GM13976 (cell line): ENCODE data around the gene IL1RL1.

Experiments
- DNase-seq: peaks from one replicate; pipeline ENCODE4 v3.0.0; 2012; ENCODE audit warnings: low spot score
- in situ Hi-C: fragments of 300-500 bp; cut with MboI; formaldehyde crosslinking; loops from one replicate; pipeline ENCODE4 v1.12.0; 2022; ENCODE audit warnings: low sequenced_read_pairs, mixed read lengths, inconsistent platforms; ENCODE audit not compliant: unreplicated experiment
- TF ChIP-seq, protein P1 (sequence below): IDR thresholded peaks from 2 replicates; pipeline ENCODE4 v1.5.1; 2012; ENCODE audit warnings: borderline replicate concordance, mild to moderate bottlenecking; ENCODE audit not compliant: insufficient read depth; ENCODE audit errors: extremely low read depth, missing control alignments, control extremely low read depth

IL1RL1 gene

DNA sequence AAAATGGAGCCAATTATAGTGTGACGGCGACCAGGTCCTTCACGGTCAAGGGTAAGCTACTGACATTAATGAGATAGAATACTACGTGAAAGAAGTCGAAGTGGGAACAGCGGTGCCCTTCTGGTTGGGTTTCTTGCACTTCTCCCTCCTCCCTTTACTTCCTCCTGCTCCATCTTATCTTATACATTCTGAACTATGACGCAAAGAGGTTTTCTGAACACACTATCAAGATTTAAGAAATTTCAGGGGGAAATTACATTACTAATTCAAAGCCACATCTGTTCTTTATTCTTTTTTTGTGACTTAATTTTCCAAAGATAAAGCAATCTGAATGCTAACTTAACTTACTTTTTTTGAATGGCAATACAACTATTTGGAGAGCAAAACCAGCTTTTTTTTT is 29.4 kb downstream of the IL1RL1 start:
- TF ChIP-seq, protein P1, sequence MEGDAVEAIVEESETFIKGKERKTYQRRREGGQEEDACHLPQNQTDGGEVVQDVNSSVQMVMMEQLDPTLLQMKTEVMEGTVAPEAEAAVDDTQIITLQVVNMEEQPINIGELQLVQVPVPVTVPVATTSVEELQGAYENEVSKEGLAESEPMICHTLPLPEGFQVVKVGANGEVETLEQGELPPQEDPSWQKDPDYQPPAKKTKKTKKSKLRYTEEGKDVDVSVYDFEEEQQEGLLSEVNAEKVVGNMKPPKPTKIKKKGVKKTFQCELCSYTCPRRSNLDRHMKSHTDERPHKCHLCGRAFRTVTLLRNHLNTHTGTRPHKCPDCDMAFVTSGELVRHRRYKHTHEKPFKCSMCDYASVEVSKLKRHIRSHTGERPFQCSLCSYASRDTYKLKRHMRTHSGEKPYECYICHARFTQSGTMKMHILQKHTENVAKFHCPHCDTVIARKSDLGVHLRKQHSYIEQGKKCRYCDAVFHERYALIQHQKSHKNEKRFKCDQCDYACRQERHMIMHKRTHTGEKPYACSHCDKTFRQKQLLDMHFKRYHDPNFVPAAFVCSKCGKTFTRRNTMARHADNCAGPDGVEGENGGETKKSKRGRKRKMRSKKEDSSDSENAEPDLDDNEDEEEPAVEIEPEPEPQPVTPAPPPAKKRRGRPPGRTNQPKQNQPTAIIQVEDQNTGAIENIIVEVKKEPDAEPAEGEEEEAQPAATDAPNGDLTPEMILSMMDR = no peak
- in situ Hi-C loops = no loop called here
- no peak for DNase-seq

DNA sequence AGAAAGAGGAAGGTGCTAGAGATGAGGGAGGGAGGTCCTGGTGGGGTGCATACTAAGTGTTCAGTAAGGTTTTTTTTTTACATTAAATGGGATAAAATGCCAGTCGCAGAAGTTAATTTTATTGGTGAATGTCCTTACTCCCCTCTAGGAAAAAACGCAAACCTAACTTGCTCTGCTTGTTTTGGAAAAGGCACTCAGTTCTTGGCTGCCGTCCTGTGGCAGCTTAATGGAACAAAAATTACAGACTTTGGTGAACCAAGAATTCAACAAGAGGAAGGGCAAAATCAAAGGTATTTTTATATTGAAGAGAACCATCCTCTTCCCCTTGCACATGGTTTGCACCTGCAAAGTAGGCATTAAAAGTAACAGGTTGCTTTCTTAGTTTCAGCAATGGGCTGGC is 31.5 kb downstream of the IL1RL1 start:
- in situ Hi-C loops = no loop called here
- TF ChIP-seq, protein P1 = no peak
- DNase-seq = no peak

DNA sequence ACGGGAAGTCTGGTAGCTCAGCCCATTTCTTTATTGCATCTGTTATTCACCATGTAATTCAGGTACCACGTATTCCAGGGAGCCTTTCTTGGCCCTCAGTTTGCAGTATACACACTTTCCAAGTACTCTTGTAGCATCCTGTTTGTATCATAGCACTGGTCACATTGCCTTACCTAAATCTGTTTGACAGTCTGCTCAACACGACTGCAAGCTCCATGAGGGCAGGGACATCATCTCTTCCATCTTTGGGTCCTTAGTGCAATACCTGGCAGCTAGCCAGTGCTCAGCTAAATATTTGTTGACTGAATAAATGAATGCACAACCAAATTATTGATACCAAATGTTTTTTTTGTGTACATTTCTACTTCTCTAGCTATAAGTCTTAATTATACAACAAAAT is 33.0 kb downstream of the IL1RL1 start:
- DNase-seq = no peak
- in situ Hi-C loops = no loop called here

DNA sequence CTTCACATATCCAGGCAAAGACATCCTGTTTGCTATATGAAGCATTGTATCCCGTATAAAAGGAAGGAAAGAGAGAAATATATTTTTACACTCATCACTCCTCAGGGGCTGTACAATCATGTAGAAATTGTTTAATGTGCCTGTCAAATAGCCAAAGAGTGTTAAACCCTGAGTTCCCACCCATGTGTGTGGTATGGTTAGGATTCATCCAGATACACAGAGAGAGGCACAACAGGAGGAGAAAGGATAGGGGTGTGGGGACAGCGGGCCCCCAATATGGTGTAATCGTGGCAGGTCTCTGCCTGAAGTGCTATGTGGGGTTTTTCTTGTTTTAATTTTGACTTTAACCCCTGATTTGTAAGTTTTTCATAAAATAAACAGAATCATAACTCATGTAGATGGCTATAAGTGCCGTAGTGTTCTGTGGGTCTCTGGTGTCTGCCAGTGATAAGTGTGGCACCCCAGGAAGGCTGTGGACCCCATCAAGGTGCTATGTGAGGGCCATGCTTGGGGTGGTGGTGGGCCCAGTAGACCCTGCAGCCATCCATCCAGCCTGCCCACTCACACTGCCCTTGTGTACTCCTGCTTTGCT is 34.1 kb downstream of the IL1RL1 start:
- in situ Hi-C loops = no loop called here
- TF ChIP-seq, protein P1 = no peak
- DNase-seq = no peak

More for the DNA sequence above, 33.0 kb downstream of the IL1RL1 start:
- TF ChIP-seq, protein P1 = no peak

DNA sequence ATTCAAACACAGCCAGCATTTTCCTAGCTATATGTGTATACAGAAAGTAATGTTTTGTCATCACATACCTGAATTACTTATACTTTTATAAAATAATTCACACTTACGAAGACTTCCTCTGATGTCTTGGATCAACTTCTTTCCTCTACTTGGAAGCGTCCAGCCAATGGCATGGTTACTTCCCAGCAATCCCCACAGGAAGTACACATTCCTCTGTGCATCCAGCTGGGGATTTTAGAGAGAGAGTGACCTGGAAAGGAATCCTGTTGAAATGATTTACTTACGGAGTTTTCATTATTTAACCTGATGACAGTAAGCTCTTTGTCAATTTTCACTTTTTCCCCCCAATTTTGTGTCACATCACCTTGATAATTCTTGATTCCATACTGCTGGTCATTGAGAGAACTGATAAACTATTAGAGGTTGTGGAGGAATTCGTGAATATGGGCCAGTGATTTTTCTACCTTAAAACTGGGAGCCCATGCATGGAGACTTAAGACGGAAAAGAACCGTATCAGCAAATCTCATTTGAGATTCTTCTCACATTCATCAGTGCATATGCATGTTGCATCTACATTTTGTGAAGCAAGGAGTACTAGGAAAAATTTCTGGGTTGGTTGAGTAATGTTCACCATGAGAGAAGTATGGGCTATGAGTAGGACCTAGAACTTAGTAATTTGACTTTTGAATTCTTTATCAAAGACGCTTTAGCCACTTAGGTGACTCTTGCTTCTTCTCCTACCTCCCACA is 35.2 kb downstream of the IL1RL1 start:
- DNase-seq = no peak
- in situ Hi-C loops = no loop called here
- TF ChIP-seq, protein P1 = no peak

DNA sequence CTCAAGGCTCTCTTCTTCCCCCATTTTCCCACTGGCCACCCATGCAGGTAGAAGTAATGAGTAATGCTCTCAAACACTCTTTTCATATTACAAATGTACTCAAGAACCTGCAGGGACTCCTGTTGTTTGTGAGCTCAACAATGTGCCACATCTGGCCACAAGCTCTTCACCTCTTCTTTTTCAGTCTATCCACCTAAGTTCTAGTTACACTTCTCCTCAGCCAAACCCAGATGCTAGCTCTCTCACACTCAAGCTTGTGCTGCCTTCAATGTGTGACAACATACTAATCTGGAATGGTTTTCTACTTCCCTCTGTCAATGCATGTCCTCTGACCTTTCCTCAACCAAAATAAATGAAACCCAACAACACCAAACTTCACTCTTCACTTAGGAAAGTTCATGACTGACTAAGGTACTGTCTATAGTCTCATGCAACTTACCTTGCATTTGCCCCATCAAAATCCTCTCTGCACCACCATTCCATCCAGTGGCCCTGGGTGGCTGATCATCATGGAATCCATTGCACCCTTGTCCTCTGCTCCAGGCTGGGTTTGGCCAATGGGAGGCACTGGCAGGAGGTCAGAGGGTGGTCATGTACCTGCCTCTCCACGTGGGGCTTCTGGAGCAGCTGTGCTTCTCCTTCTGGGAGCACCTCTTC is 38.9 kb downstream of the IL1RL1 start:
- TF ChIP-seq, protein P1 = no peak
- in situ Hi-C loops = loop anchor here (10.0 kb wide), 1 partner anchor 95 kb away; no protein-coding TSS in a partner anchor
- no peak for DNase-seq
